DMS 273 (cell line): ENCODE measurements around the gene NAT14.
A peak's percentile ranks its signal among the peaks of the same experiment; 100 is the strongest.

Experiments
- DNase-seq: peaks from one replicate; lab custom pipeline; 2025; ENCODE audit not compliant: unreplicated experiment; lab: John Stamatoyannopoulos, UW

Gene NAT14

GRCh38 chr19:55500368-55500952 lies 15.5 kb downstream of the NAT14 start:
- DNase-seq, result no peak

DNA sequence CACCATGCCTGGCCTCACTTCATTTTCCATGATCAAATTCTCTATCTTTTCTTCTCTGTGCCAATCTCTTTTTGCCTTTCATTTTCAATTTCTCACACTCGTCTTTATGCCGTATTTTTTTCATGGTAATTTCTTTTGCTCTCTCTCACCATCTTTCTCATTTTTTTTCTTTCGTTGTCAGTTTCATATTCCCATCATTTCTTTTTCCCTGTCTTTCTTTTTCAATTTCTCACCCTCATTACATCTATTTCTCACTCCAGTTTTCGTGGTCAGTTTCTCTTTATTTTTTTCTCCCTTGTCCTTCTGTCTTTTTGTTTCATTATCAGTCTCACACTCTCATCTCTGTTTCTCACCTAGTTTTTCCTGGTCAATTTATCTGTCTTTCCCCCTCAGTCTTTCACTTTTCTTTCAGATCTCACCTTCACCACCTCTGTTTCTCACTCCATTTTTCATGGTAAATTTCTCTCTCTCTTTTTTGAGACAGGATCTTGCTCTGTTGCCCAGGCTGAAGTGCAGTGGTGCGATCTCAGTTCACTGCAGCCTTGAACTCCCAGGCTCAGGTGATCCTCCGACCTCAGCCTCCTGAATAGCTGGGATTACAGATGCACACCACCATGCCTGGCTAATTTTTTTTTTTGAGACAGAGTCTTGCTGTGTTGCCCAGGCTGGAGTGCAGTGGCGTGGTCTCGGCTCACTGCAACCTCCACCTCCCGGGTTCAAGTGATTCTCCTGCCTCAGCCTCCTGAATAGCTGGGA lies 17.4 kb downstream of the NAT14 start:
- no peak for DNase-seq

- no peak for DNase-seq
These were observed 18.1 kb downstream of the NAT14 start for GRCh38 chr19:55503157-55503501.

DNA sequence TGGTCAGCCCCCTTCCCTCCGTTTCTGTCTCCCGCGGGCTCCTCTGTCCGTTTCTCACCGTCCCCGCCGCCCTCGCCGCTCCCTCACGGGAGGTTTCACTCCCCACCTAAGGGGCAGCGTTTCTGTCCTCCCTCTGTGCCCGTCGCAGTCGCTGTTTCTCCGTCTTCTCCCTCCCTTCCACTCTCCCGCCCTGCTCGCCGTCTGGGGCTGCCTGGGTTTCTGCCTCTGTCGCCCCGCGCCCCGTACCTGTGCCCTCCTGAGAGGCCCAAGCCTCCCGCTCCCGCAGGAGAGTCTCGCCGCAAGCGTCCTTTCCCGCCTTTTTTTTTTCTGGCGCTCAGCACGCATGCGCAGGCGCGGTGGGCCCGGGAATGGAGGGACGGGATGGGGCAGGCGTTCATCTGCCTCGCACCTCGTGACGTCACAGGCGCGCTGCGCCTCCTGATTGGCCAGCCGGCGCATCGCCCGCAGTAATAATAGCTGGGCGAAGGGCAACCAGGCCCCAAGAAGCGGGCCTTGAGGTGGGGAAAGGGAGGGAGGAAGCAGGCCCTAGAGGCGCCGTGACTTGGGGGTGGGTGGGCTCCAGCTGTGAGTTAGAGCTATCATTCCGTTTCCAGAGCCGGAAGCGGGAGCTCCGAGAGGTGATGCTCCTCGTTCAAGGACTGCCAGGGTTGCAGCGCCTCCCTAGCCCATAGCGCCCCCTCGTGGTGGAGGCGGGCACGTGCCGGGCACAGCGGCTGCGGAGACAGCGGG lies 18.7 kb downstream of the NAT14 start:
- DNase-seq, result peak; percentile 98

- DNase-seq, result no peak
These were observed 19.2 kb downstream of the NAT14 start for GRCh38 chr19:55504252-55504603.

GRCh38 chr19:55504981-55505380 lies 20.0 kb downstream of the NAT14 start:
- DNase-seq, result no peak

GRCh38 chr19:55508120-55508519 lies 23.1 kb downstream of the NAT14 start:
- DNase-seq, result no peak

- DNase-seq, result peak; percentile 95
These were observed 32.1 kb downstream of the NAT14 start for GRCh38 chr19:55516878-55517620.

- DNase-seq, result peak; percentile 40
These were observed 34.7 kb downstream of the NAT14 start for GRCh38 chr19:55519451-55520311.

DNA sequence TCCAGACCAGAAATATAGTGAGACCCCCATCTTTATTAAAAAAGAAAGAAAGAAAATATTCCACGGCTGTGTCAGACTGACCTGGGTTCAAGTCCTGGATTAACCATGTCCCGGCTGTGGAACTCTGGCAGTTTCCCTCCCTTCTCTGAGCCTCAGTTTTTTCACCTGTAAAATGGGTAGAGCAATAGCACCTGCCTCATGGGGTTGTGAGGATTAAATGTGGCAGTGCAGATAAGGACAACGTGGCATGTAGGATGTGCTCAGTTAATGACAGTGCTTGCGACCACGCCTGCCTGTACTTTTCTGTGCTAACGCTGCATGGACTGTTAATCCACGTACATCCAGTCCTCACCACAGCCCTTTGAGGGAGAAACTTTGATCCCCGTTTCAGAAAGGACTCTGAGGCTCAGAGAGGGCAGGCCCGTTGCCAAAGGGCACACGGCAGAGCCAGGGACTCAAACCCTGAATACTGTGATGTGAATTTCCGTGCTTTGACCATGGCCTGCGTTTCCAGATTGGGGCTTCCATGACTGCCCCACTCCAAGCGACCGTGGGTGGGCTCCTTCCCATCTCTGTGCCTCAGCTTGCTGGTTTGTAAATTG lies 35.8 kb downstream of the NAT14 start:
- no peak for DNase-seq

DNA sequence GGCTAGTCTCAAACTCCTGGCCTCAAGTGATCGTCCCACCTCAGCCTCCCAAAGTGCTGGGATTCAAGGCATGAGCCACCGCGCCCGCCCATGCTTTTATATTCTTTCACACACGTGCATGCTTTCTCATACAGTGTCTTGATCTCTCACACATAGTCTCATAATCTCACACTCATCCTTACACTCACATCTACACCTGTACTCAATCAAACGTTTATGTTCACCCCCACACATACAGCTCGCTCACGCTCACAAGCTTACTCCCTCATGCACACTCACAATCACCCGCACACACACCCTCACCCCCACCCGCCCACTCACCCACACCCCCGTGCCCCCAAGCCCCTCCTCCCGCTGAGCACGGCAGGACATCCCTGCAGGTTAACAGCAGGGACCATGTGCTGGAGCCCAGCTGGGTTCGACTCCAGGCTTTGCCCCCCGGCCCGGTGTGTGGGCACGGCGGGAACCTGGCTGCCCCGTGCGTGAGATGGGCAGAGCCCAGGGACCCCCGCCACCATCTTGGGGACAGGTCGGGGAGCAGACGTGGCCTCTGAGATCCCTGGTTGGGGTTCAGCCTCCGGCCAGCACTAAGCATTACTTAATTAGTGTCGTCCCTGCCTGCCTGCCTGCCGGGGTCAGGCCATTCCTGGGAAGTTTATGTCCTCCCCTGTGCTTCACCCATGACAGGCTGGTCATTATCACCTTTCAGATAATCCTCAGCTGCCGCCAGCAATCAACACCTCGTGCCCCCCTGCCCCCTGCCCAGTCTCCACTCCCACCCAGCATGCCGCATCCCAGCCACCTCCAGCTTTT lies 40.5 kb downstream of the NAT14 start:
- no peak for DNase-seq

- peak; percentile 95 for DNase-seq
These were observed 41.5 kb downstream of the NAT14 start for GRCh38 chr19:55526216-55527196.

DNA sequence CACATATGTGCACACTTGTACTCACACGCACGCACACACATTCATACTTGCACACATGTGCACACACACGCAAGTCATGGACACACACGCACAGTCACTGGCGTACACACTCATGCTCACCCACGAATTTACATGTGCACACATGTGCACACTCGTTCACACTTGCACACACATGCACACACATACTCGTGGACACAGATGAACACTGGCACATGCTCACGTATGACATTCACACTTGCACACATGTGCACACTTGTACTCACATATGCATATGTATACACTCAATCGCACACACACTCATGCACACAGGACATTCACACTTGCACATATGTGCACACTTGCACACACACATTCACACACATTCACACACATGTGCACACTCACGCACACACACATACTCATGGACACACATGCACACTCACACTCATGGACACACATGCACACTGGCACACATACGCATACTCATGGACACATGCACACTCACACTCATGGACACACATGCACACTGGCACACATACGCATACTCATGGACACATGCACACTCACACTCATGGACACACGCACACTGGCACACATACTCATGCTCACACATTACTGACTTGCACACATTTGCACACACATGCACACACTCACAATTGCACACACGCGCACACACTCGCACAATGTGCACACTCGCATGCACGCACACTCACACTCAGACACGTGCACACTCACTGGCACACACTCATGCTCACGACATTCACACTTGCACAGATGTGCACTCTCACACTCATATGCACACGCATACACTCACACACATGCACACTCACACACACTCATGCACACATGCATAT lies 42.4 kb downstream of the NAT14 start:
- no peak for DNase-seq

DNA sequence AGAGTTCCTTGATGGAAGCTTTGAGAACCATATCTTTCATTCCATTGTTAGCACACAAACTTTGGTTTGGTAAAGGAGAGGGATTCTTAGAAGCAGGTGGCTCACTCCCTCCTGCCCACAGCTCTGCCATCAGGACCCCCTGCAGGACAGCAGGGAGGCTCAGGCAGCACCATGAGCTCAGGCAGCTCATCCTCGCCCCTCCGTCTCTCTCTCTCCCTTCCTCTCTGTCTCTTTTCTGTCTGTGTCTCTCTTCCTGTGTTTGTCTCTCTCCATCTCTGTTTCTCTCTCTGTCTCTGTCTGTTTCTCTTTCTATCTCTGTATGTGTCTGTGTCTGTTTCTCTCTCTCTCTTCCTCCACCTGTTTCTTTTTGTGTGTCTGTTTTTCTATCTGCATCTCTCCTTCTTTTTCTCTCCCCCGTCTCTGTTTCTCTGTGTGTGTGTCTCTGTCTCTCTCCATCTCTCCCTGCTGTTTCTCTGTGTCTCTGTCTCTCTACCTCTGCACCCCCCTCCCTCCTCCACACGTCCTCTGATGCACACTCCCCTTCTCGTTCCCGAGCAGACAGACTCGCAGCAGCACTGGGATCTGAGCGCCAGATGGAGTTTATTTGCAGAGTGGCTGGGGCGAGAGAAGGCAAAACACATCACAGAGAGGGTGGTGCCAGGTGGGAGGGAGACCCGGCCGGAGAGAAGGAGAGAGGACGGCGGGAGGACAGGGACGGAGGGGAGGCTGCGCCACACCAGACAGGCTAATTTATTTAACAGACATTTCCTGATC lies 43.2 kb downstream of the NAT14 start:
- peak; percentile 97 for DNase-seq

GRCh38 chr19:55529636-55530234 lies 44.7 kb downstream of the NAT14 start:
- DNase-seq, result no peak

DNA sequence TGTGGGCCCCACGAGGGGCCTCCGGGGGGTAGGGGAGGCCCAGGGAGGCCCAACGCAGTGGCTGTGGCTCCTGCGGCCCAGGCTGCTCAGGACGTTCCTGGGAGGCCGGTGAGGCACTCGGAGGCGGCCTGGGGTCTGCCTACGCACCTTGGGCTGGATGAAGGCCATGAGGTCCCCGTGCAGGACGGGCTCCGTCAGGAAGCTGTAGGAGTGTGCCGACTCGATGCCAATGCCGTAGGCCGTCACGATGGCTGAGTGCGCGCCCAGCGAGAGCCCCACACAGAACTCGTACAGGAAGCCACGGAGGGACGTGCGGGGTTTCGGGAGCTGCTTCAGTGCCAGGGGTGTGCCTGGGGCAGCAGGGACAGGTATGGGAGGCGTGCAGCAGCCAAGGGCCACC lies 46.0 kb downstream of the NAT14 start:
- DNase-seq, result no peak
